Urinary bladder (tissue), 4 donors: ENCODE measurements around the gene THAP11. TPM values are rescaled to one million over a fixed set of nuclear protein-coding genes. Genes with fewer than 3 reads are reported as not detected.

Source experiments
- DNase-seq: peaks from one replicate; pipeline ENCODE4 v3.0.0-alpha.2; 2015; ENCODE audit errors: extremely low spot score
- H3K27ac ChIP-seq: one replicate; pipeline ENCODE4 v1.5.1; 2013; ENCODE audit warnings: low read depth, mild to moderate bottlenecking, moderate library complexity
- H3K36me3 ChIP-seq: one replicate; pipeline ENCODE4 v1.6.1; 2013; ENCODE audit warnings: mild to moderate bottlenecking, moderate library complexity; ENCODE audit not compliant: insufficient read depth
- H3K4me1 ChIP-seq: one replicate; pipeline ENCODE4 v1.6.1; 2013; ENCODE audit warnings: mild to moderate bottlenecking, moderate library complexity; ENCODE audit not compliant: insufficient read depth
- H3K4me3 ChIP-seq: one replicate; pipeline ENCODE4 v1.5.1; 2013; ENCODE audit warnings: low read depth, low read length
- WGBS: extraction: QIAGEN DNeasy Blood & Tissue Kit; methylation state at CpG from one replicate; pipeline ENCODE4 v1.1.7; 2013; 5-methylcytosine and 5-hydroxymethylcytosine counted together
- polyA plus RNA-seq: library from polyadenylated mRNA; stranded (reverse); fragments of 200-250 nt; gene quantifications from one replicate; pipeline ENCODE4 v1.2.3, GENCODE V29; 2013
- small RNA-seq: library from RNA; depleted of rRNA; stranded (forward); fragments of <200 nt; gene quantifications from one replicate; pipeline ENCODE3, GENCODE V24; 2014
- total RNA-seq: library from RNA; depleted of rRNA; stranded (reverse); fragments of >200 nt; gene quantifications from one replicate; pipeline ENCODE4 v1.2.3, GENCODE V29; 2014
- donor health status: healthy with polysubstance abuse.
- donor health status: healthy.

THAP11 gene
- total and polyA plus RNA-seq, 2 donors, result 27.2 to 42.2 TPM

GRCh38 chr16:67892375-67892774, 50.3 kb downstream of the THAP11 start:
- no peaks in the 10 kb centered on the region for H3K4me1 ChIP-seq
- no peak overlapping the region for H3K27ac ChIP-seq

GRCh38 chr16:67892899-67893742, 51.0 kb downstream of the THAP11 start, which contains the start of gene PSKH1:
Gene PSKH1, plus strand, starts transcription at chr16:67893254. Its CDS starts 15,496 bp downstream, at chr16:67908750.
- no peaks in the 10 kb centered on the region for H3K4me1 ChIP-seq
- peak; percentile 91 for DNase-seq
- H3K4me3 ChIP-seq, result peak within 1 kb of the TSS; percentile 87
- no peaks in the 10 kb centered on the region for H3K36me3 ChIP-seq
- under 1% methylated on average over 90 of the region's 90 CpGs for WGBS
- peak within 1 kb of the TSS; percentile 99 for H3K27ac ChIP-seq

More at GRCh38 chr16:67892375-67892774, 50.3 kb downstream of the THAP11 start:
- 52% methylated on average over 5 of the region's 5 CpGs for WGBS
- H3K4me3 ChIP-seq, result peak overlapping the region; percentile 26
- H3K36me3 ChIP-seq, result no peaks in the 10 kb centered on the region
- no peak for DNase-seq

Small RNAs within 50 kb of the gene (small RNA-seq; reads per million reads assigned to genes)
- not detected for gene AC040162.2
- gene NRN1L, result not detected

Other genes starting within 250 kb of the THAP11 start
- 0.16 TPM for gene CARMIL2, start 197.2 kb upstream of the THAP11 start, total RNA-seq
- 0.99 TPM for gene CARMIL2, start 197.2 kb upstream of the THAP11 start, polyA plus RNA-seq
- gene ACD, start 182.1 kb upstream of the THAP11 start, total RNA-seq, result 9.5 TPM
- gene ACD, start 182.1 kb upstream of the THAP11 start, polyA plus RNA-seq, result 34.6 TPM
- gene PARD6A, start 181.4 kb upstream of the THAP11 start, total RNA-seq, result 1.7 TPM
- 6.5 TPM for gene PARD6A, start 181.4 kb upstream of the THAP11 start, polyA plus RNA-seq
- 10.3 TPM for gene ENKD1, start 175.6 kb upstream of the THAP11 start, total RNA-seq
- gene ENKD1, start 175.6 kb upstream of the THAP11 start, polyA plus RNA-seq, result 39.5 TPM
- 1.2 TPM for gene C16orf86, start 175.5 kb upstream of the THAP11 start, total RNA-seq
- 9.9 TPM for gene C16orf86, start 175.5 kb upstream of the THAP11 start, polyA plus RNA-seq
- gene GFOD2, start 123.0 kb upstream of the THAP11 start, total RNA-seq, result 16.1 TPM
- gene GFOD2, start 123.0 kb upstream of the THAP11 start, polyA plus RNA-seq, result 19.4 TPM
- gene RANBP10, start 35.8 kb upstream of the THAP11 start, total RNA-seq, result 6.0 TPM
- 14.1 TPM for gene RANBP10, start 35.8 kb upstream of the THAP11 start, polyA plus RNA-seq
- gene TSNAXIP1, start 35.4 kb upstream of the THAP11 start, total RNA-seq, result 1.2 TPM
- 2.0 TPM for gene TSNAXIP1, start 35.4 kb upstream of the THAP11 start, polyA plus RNA-seq
- 70.6 TPM for gene NUTF2, start 4.6 kb downstream of the THAP11 start, total RNA-seq
- 117 TPM for gene NUTF2, start 4.6 kb downstream of the THAP11 start, polyA plus RNA-seq
- gene CENPT, start 5.4 kb downstream of the THAP11 start, total RNA-seq, result 16.5 TPM
- gene CENPT, start 5.4 kb downstream of the THAP11 start, polyA plus RNA-seq, result 49.4 TPM
- 31.8 TPM for gene EDC4, start 30.7 kb downstream of the THAP11 start, total RNA-seq
- 43.2 TPM for gene EDC4, start 30.7 kb downstream of the THAP11 start, polyA plus RNA-seq
- gene NRN1L, start 42.6 kb downstream of the THAP11 start, total RNA-seq, result not detected
- 1.9 TPM for gene NRN1L, start 42.6 kb downstream of the THAP11 start, polyA plus RNA-seq
- gene PSKH1, start 50.9 kb downstream of the THAP11 start, total RNA-seq, result 9.9 TPM
- gene PSKH1, start 50.9 kb downstream of the THAP11 start, polyA plus RNA-seq, result 39.0 TPM
- gene CTRL, start 89.5 kb downstream of the THAP11 start, total RNA-seq, result not detected
- 0.91 TPM for gene CTRL, start 89.5 kb downstream of the THAP11 start, polyA plus RNA-seq
- 26.1 TPM for gene PSMB10, start 94.5 kb downstream of the THAP11 start, total RNA-seq
- gene PSMB10, start 94.5 kb downstream of the THAP11 start, polyA plus RNA-seq, result 74.1 TPM
- gene LCAT, start 101.8 kb downstream of the THAP11 start, total RNA-seq, result 10.2 TPM
- 18.5 TPM for gene LCAT, start 101.8 kb downstream of the THAP11 start, polyA plus RNA-seq
- 50.7 TPM for gene SLC12A4, start 126.3 kb downstream of the THAP11 start, total RNA-seq
- gene SLC12A4, start 126.3 kb downstream of the THAP11 start, polyA plus RNA-seq, result 42.4 TPM
- not detected for gene DPEP3, start 138.2 kb downstream of the THAP11 start, total RNA-seq
- 0.09 TPM for gene DPEP3, start 138.2 kb downstream of the THAP11 start, polyA plus RNA-seq
- 2.3 TPM for gene DPEP2, start 157.2 kb downstream of the THAP11 start, total RNA-seq
- 2.5 TPM for gene DPEP2, start 157.2 kb downstream of the THAP11 start, polyA plus RNA-seq
- gene DPEP2NB, start 173.6 kb downstream of the THAP11 start, total RNA-seq, result not detected
- gene DPEP2NB, start 173.6 kb downstream of the THAP11 start, polyA plus RNA-seq, result not detected
- 6.4 TPM for gene DDX28, start 180.9 kb downstream of the THAP11 start, total RNA-seq
- gene DDX28, start 180.9 kb downstream of the THAP11 start, polyA plus RNA-seq, result 11.5 TPM
- gene DUS2, start 181.0 kb downstream of the THAP11 start, total RNA-seq, result 14.7 TPM
- gene DUS2, start 181.0 kb downstream of the THAP11 start, polyA plus RNA-seq, result 8.5 TPM
- 27.1 TPM for gene NFATC3, start 243.1 kb downstream of the THAP11 start, total RNA-seq
- 20.2 TPM for gene NFATC3, start 243.1 kb downstream of the THAP11 start, polyA plus RNA-seq